ENCODE results near the gene PACS2. TPM values are rescaled to one million over a fixed set of nuclear protein-coding genes. Genes with fewer than 3 reads are reported as not detected.

Gene PACS2
- total RNA-seq, 1 experiment from 2014 or later = 100 TPM

GRCh38 chr14:105436891-105437722 lies 122.6 kb downstream of the PACS2 start:
- Mint-ChIP-seq H3K9me3 (no peaks in the 10 kb centered on the region), H3K4me1 (peaks cover 14% of the 10 kb centered on the region), H3K27me3 (ENCODE audit: low read depth) (no peaks in the 10 kb centered on the region), H3K4me3 (no peak overlapping the region), H3K27ac (no peak overlapping the region), H3K36me3 (peaks cover 7% of the 10 kb centered on the region)
- ChIA-PET POLR2A (no interaction called here), CTCF (interaction anchor here (1.0 to 1.4 kb wide), 2 partner anchors 11 to 66 kb away, joined by 3 to 6 read pairs; no protein-coding TSS in a partner anchor)
- TF ChIP-seq TEAD1 (CRISPR knock-in tag; IDR thresholded peaks at IDR 0.05) (no peak), ERG (CRISPR knock-in tag; IDR thresholded peaks at IDR 0.05) (no peak), TP53 (CRISPR knock-in tag; IDR thresholded peaks at IDR 0.05) (no peak), FOXP1 (CRISPR knock-in tag; IDR thresholded peaks at IDR 0.05; ENCODE audit: borderline replicate concordance) (no peak), ZNF423 (CRISPR knock-in tag; IDR thresholded peaks at IDR 0.05) (no peak), ESRRA (CRISPR knock-in tag; IDR thresholded peaks at IDR 0.05; ENCODE audit: borderline replicate concordance) (no peak), CTCF (IDR thresholded peaks at IDR 0.05) (no peak), E2F4 (CRISPR knock-in tag; IDR thresholded peaks at IDR 0.05; ENCODE audit: borderline replicate concordance, low read depth) (no peak), JUN (CRISPR knock-in tag; IDR thresholded peaks at IDR 0.05) (no peak), ZNF219 (CRISPR knock-in tag; IDR thresholded peaks at IDR 0.05; ENCODE audit: borderline replicate concordance) (no peak), NR1H2 (CRISPR knock-in tag; IDR thresholded peaks at IDR 0.05) (no peak), ZNF317 (CRISPR knock-in tag; IDR thresholded peaks at IDR 0.05; ENCODE audit: borderline replicate concordance, low read depth) (no peak), NFATC4 (CRISPR knock-in tag; IDR thresholded peaks at IDR 0.05) (no peak), FOXJ3 (CRISPR knock-in tag; IDR thresholded peaks at IDR 0.05; ENCODE audit: borderline replicate concordance) (no peak), NR2C2 (CRISPR knock-in tag; IDR thresholded peaks at IDR 0.05) (no peak), ZNF416 (CRISPR knock-in tag; IDR thresholded peaks at IDR 0.05) (no peak), RELA (CRISPR knock-in tag; IDR thresholded peaks at IDR 0.05; ENCODE audit: borderline replicate concordance) (no peak), KAT7 (CRISPR knock-in tag; IDR thresholded peaks at IDR 0.05; ENCODE audit: borderline replicate concordance) (no peak), FOXK1 (CRISPR knock-in tag; IDR thresholded peaks at IDR 0.05) (no peak), SMAD4 (CRISPR knock-in tag; IDR thresholded peaks at IDR 0.05) (no peak)
- DNase-seq (ENCODE audit: low spot score) (no peak), ATAC-seq (no peak)

GRCh38 chr14:105437723-105438500 lies 123.4 kb downstream of the PACS2 start:
- no peak for ATAC-seq
- ChIA-PET CTCF (interaction anchor here (1.0 to 1.4 kb wide), 3 partner anchors 11 to 67 kb away, joined by 3 to 6 read pairs (median 3); no protein-coding TSS in a partner anchor), POLR2A (interaction anchor here (0.6 kb wide), 1 partner anchor 92 kb away, joined by 7 read pairs; no protein-coding TSS in a partner anchor)
- Mint-ChIP-seq H3K27ac (no peak overlapping the region), H3K36me3 (peaks cover 15% of the 10 kb centered on the region), H3K4me1 (peaks cover 8% of the 10 kb centered on the region), H3K4me3 (no peak overlapping the region), H3K27me3 (ENCODE audit: low read depth) (no peaks in the 10 kb centered on the region), H3K9me3 (no peaks in the 10 kb centered on the region)
- no peak for DNase-seq (ENCODE audit: low spot score)
- TF ChIP-seq ZBTB21 (CRISPR knock-in tag; IDR thresholded peaks at IDR 0.05; ENCODE audit: borderline replicate concordance) (no peak), ZNF671 (CRISPR knock-in tag; IDR thresholded peaks at IDR 0.05) (no peak), FOXP4 (CRISPR knock-in tag; IDR thresholded peaks at IDR 0.05) (no peak), GABPB1 (CRISPR knock-in tag; IDR thresholded peaks at IDR 0.05) (no peak), ATF3 (CRISPR knock-in tag; conservative IDR thresholded peaks at IDR 0.05) (no peak), ZBTB43 (CRISPR knock-in tag; IDR thresholded peaks at IDR 0.05) (no peak)
